Fibroblast of the aortic adventitia (primary cell): ENCODE measurements around the gene YPEL2. TPM values are rescaled to one million over a fixed set of nuclear protein-coding genes. Genes with fewer than 3 reads are reported as not detected.

ENCODE experiments used
- DNase-seq: peaks from one replicate; pipeline ENCODE4 v3.0.0-alpha.2; 2010; ENCODE audit warnings: low read depth
- H3K4me3 ChIP-seq: 2 replicates; pipeline ENCODE4 v1.5.1; 2011; ENCODE audit warnings: low read depth, mild to moderate bottlenecking, control low read depth, low read length, moderate library complexity
- CTCF ChIP-seq: IDR thresholded peaks from 2 replicates; pipeline ENCODE4 v1.5.1; 2011; ENCODE audit warnings: mild to moderate bottlenecking, low read length, control low read depth, inconsistent platforms; ENCODE audit not compliant: insufficient read depth
- small RNA-seq: library from RNA; depleted of rRNA; stranded (forward); fragments of <200 nt; gene quantifications from one replicate; pipeline ENCODE3, GENCODE V24; 2012
- total RNA-seq: library from RNA; depleted of rRNA; stranded (reverse); fragments of >200 nt; gene quantifications from 2 replicates; pipeline ENCODE4 v1.2.3, GENCODE V29; 2012; ENCODE audit warnings: low replicate concordance

YPEL2 gene
- total RNA-seq, 1 donor, result 10.8 TPM

- no peak overlapping the region for H3K4me3 ChIP-seq
- no peak for TF ChIP-seq CTCF
- DNase-seq, result no peak
Measured at GRCh38 chr17:59443106-59443505, 111.7 kb downstream of the YPEL2 start.

Small RNA genes lying within 50 kb of the gene (small RNA-seq; reads per million reads assigned to genes)
- gene MIR4729, result not detected

Other genes starting within 250 kb of the YPEL2 start
- 42.0 and 45.5 TPM in 2 replicates for gene TRIM37, start 224.8 kb upstream of the YPEL2 start, total RNA-seq
- gene SKA2, start 176.5 kb upstream of the YPEL2 start, total RNA-seq, result 63.4 and 136 TPM in 2 replicates
- gene PRR11, start 175.9 kb upstream of the YPEL2 start, total RNA-seq, result 2.8 and 64.7 TPM in 2 replicates
- gene SMG8, start 121.6 kb upstream of the YPEL2 start, total RNA-seq, result 16.4 and 20.4 TPM in 2 replicates
- 0.49 and 0.90 TPM in 2 replicates for gene GDPD1, start 111.1 kb upstream of the YPEL2 start, total RNA-seq
- gene DHX40, start 234.0 kb downstream of the YPEL2 start, total RNA-seq, result 57.2 and 68.5 TPM in 2 replicates